NCI-H146 treated with DMSO at 0.1 percent for 48 hours (cell line): ENCODE results near the gene FTCDNL1.

Experiments
- DNase-seq: peaks from one replicate; lab custom pipeline; 2025; ENCODE audit not compliant: unreplicated experiment; lab: John Stamatoyannopoulos, UW

Gene FTCDNL1

GRCh38 chr2:199850718-199851500, at the start of gene FTCDNL1:
Gene FTCDNL1 (minus strand): TSS chr2:199851192. CDS start chr2:199848962, 2,230 bp downstream.
- peak; percentile 42 for DNase-seq

DNA sequence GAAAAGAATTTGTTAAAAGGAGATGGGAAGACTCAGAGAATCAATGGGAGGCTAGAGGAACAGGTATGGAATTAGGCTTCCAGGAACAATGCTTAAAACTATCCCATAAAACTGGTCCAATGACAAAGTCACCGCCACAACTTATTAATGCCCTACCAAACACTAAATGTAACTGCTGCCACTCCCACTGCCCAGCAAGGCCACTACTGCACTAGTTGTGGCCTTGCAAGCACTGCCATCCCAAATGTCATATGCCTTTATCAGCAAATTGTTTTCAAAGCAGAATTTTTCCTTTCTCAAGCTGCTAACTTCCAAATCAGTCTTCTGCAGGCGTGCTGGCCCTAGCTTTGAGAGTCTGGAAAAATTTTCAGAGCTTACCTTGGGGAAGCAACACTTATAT, 45.6 kb upstream of the FTCDNL1 start:
- no peak for DNase-seq

- DNase-seq: no peak
These were observed 44.4 kb upstream of the FTCDNL1 start for GRCh38 chr2:199895406-199895805.

DNA sequence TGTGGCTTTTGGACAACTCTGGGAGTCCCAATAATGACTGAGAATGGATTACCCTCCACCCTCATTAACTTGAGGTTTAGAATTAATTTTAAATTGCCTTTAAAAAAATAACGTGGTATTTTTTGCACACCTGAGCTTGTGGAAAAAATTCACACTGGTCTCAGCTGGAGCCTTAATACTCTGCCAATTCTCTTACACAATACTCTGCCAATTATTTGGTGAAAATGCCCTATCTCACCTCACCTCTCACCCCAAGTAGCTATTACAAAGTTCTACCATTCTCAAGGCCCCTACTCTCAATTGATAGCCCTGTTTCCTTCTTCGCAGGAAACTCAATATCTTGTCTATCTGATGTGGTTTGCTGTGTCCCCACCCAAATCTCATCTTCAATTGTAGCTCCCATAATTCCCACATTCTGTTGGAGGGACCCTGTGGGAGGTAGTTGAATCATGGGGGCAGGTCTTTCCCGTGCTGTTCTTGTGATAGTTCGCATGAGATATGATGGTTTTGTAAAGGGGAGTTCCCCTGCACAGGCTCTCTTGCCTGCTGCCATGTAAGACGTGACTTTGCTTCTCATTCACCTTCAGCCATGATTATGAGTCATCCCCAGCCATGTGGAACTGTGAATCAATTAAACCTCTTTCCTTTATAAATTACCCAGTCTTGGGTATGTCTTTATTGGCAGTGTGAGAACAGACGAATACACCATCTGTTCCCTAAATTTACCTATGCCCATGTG, 32.7 kb upstream of the FTCDNL1 start:
- no peak for DNase-seq

DNA sequence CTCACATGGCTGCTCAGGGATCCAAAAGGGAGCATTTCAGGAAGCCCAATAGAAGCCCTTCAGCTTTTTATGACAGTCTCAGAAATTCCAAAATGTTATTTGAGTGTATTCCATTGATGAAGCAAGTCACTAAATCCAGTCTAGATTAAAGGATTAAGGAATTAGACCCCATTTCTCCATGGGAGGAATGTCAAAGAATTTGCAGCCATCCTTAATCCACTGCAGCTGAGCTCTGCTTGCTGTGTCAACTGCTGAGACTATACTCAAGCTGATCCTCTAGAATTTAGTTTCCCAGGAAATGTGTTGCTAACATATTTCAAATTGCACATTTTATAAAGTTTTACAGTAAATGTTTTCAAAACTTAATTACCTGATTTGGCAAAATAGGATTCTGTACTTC, 31.7 kb upstream of the FTCDNL1 start:
- no peak for DNase-seq

GRCh38 chr2:199875400-199875799, 24.4 kb upstream of the FTCDNL1 start:
- DNase-seq: no peak

DNA sequence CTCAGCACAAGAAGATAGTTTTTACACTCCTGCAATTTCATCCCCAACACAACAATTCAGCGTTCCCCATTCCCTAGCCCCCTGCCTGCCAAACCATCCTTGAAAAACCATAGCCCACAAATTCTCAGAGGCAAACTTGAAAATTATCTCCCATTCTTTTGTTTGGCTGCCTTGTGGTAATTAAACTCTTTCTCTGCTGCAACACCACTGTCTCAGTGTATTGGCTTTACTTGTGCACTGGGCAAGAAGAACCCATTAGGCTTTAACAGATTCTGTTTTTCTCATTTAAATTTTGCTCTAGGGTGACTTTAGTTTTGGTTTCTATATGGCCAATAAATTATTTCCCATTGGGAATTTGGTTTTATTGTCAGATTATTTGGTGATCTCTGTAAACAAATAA, 23.2 kb upstream of the FTCDNL1 start:
- no peak for DNase-seq

DNA sequence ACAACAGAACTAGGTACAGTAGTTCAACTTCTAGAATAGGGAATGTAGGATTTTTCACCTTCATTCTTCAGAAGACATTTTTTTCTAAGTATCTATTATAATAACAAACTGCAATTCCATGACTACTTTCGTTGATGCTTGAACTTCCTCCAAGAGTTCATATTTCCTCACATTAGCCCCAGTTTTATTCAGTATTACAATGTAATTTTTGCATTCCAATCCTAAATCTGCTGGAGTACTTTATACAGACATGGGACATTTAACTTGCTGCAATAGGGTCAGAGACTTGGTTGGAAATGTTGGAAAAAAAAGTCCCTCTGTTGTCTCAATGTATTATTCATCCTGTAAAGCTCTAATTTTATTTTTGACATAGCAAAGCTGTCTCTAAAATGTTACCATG, 19.6 kb upstream of the FTCDNL1 start:
- no peak for DNase-seq

GRCh38 chr2:199869653-199870052, 18.7 kb upstream of the FTCDNL1 start:
- DNase-seq: no peak

DNA sequence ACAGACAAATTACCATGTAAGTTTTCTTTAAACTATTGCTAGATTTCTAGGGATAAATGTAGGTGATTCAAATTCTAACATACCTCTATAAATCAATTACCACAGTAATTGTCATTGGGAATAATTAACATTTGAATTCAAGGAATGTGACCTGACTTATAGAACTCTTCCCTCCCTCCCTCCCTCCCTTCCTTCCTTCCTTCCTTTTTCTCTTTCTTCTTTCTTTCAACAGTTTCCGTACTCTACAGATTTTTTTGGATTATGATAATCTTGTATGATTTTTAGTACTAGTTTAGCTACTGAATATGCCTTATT, 18.2 kb upstream of the FTCDNL1 start:
- DNase-seq: no peak

GRCh38 chr2:199868431-199869226, 17.6 kb upstream of the FTCDNL1 start:
- no peak for DNase-seq

- no peak for DNase-seq
These were observed 14.9 kb upstream of the FTCDNL1 start for GRCh38 chr2:199865905-199866304.

DNA sequence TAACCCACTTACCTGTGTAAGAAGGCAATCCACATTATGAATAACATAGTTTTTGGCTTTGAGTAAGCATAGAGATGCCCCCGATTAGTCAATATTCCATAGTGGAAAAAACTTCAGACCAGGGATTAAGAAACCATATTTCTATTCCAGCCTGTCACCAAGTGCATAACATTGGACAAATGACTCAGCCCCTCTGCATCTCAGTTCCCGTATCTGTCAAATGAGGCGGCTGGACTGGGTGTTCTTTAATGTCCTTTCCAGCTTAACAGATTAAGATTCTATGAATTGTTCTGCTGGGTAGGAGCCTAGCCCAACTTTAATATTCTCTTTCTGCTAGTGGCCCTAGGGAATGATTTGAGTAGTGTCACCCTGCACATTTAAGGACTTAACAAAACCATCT, 11.8 kb upstream of the FTCDNL1 start:
- no peak for DNase-seq

GRCh38 chr2:199861132-199861774, 10.3 kb upstream of the FTCDNL1 start:
- no peak for DNase-seq

GRCh38 chr2:199855812-199856211, 4.8 kb upstream of the FTCDNL1 start:
- DNase-seq: no peak

DNA sequence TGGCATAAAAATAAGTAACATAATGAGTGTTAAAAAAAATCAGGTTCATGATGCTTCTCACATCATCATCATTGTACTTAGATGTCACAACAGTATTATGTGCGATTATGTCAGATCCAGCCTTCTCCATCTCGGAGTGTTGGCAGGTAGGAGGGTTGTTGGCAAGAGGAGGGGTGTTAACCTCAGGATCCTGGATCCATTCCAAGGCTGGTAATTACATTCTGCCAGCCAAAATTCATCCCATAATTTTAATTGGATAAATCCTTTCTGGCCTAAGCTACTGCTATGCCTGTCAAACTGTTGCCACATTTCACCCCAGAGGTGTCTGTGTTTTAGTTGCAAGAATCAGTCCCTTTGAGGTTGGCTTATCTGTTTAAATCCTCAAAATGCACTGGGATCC, 891 bp upstream of the FTCDNL1 start:
- DNase-seq: no peak

GRCh38 chr2:199851501-199851810, 464 bp upstream of the FTCDNL1 start:
- DNase-seq: no peak

- DNase-seq: no peak
These were observed 724 bp downstream of the FTCDNL1 start for GRCh38 chr2:199850218-199850717.

DNA sequence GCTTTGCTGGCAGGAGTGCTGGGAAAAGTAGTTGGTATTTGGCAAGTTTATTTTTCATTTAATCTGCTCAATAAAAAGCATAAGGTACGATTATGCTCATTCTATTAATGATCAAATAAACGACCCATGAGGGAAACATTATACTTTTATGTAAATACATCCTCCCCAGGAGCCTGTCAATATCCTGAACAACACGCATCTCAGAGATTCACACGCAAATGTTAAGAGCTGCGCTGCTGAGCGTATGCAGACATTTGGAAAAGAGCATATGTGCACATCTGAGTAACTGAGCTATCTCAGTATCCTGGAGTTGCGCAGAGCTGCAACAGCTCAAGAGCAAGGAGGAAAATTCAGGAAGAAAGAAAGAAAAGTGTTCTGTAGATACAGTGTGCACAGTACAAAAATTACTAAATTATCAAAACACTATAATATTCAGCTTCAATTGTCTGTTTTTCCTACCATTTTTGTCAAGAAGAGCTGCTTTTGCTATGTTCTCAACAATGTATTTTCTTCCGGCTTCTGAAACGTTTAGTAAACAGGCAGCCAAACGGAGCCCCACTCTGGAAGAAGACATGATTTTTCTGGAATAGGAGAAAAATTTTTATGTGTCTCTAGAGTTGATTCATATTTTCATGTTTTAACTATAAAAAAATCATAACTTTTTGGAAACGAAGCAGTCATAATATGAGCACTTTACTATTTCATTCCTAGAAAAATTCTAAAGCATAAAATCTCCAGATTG, 2.4 kb downstream of the FTCDNL1 start:
- no peak for DNase-seq

DNA sequence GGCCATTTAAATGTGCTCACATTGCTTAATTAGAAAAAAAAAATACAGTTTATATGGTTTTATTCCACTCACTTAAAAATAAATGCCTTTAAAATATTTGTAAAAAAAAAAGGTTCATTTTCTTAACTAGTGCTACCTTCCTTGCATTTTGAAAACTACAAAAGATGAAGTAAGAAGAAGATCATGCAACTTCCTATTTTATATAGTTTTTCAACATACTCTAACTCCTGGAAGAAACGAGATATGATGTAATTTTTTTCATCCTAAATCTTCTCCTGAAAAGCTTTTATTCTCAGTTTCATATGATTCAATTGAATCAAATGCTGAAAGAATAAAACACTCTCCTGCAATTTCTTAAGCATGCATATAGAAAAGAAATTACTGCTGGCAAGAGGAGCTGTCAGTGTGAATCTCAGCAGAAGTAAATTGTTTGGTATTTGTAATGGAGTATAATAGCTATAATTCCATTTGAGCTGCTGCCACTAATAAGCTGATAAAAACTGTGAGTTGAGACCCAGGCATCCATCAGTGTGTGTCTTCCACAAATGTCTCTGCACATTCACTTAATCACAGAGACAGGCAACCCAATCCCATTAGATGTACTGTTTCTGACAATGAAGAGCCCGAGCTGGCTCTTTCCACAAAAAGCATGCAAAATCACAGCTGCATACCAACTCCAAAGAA, 3.7 kb downstream of the FTCDNL1 start:
- DNase-seq: no peak
